Suprapubic skin (tissue), 3 donors: ENCODE results near the gene GCNT2.

Experiments used
- CTCF ChIP-seq, 2 donors: fragments of 200-600 bp in 1 of 2; fragments of 450-650 bp in 1 of 2; sonication (generic) in 1 of 2; IDR thresholded peaks; one replicate each; pipeline ENCODE4 v1.5.1; 2016 to 2019; ENCODE audit warnings: antibody characterized with exemption in 2 of 2, mild to moderate bottlenecking in 1 of 2, moderate library complexity in 1 of 2
- POLR2AphosphoS5 ChIP-seq, 3 donors: sonication (generic); formaldehyde crosslinking; IDR thresholded peaks; one replicate each; pipeline ENCODE4 v1.6.1; 2017; ENCODE audit warnings: antibody characterized with exemption in 3 of 3

DNA sequence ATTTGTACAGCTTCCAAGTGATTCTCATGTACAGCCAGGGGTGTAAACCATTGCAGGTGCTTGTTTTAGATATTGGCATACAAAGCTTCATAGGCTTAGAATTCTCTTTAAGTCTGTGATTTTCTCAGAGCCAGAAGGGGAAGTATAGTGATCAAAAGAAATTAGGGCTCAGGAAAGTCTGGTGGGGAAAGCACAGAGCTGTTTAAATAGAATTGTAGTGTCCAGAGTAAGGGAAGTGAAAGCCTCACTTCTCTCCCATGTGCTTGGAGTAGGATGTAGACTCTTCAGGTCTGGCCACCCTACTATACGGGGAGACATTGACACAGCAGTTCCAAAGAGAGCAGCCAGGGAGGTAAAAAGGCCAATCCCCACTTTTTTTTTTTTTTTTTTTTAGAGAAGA lies 10.4 kb downstream of the GCNT2 start:
- TF ChIP-seq CTCF (IDR thresholded peaks at IDR 0.05) (no peak), POLR2AphosphoS5 (IDR thresholded peaks at IDR 0.05) (no peak)
